ENCODE data around the gene CFAP46. TPM values are rescaled to one million over a fixed set of nuclear protein-coding genes. Genes with fewer than 3 reads are reported as not detected.
"Not testable (repeated sequence)": the region's sequence is repeated elsewhere in the genome, so short reads cannot be mapped to it uniquely, and the experiment has no call there.

Gene CFAP46
- total and polyA plus RNA-seq, 4 donors: 0.33 to 0.59 (median 0.42) TPM

GRCh38 chr10:132802048-132802447 is 140.3 kb downstream of the CFAP46 start:
- no peak for DNase-seq (ENCODE audit: low spot score)
- Histone ChIP-seq H3K4me3 (ENCODE audit: low read depth in 1 of 3, low read length in 3 of 3) (no peak overlapping the region), H3K9ac (ENCODE audit: low read depth in 1 of 2, low read length in 2 of 2) (no peak overlapping the region), H3K27ac (ENCODE audit: low read depth in 1 of 2, low read length in 2 of 2) (no peak overlapping the region), H3K27me3 (ENCODE audit: control insufficient read depth in 4 of 4, insufficient read depth in 4 of 4, low read length in 3 of 4) (no peaks in the 10 kb centered on the region), H3K4me1 (ENCODE audit: control insufficient read depth in 4 of 4, insufficient read depth in 4 of 4, low read length in 3 of 4) (no peaks in the 10 kb centered on the region), H3K36me3 (ENCODE audit: control insufficient read depth in 4 of 4, insufficient read depth in 3 of 4, low read depth in 1 of 4, low read length in 3 of 4) (no peaks in the 10 kb centered on the region), H3K9me3 (ENCODE audit: control insufficient read depth in 4 of 4, low read length in 3 of 4) (peaks cover 0 to 5% (median 1%) of the 10 kb centered on the region in 4 donors)
- TF ChIP-seq HNF4A (conservative IDR thresholded peaks at IDR 0.05) (no peak), RAD21 (IDR thresholded peaks at IDR 0.05) (no peak), HNF4G (IDR thresholded peaks at IDR 0.05) (no peak), JUND (IDR thresholded peaks at IDR 0.05) (no peak), SP1 (IDR thresholded peaks at IDR 0.05) (no peak)
- WGBS: 88% methylated on average over 8 of the region's 8 CpGs

GRCh38 chr10:132799865-132800264 is 142.5 kb downstream of the CFAP46 start:
- TF ChIP-seq GABPA (IDR thresholded peaks at IDR 0.05 in 1 of 2, conservative IDR thresholded peaks at IDR 0.05 in 1 of 2) (no peak), FOXA1 (IDR thresholded peaks at IDR 0.05) (no peak), JUND (IDR thresholded peaks at IDR 0.05) (no peak), EGR1 (IDR thresholded peaks at IDR 0.05; ENCODE audit: low read depth in 2 of 2) (no peak), MAX (IDR thresholded peaks at IDR 0.05) (no peak), TAF1 (conservative IDR thresholded peaks at IDR 0.05) (no peak)
- H3K9ac ChIP-seq (ENCODE audit: low read depth in 1 of 2, low read length in 2 of 2): no peak overlapping the region
- no peak overlapping the region for H3K27ac ChIP-seq (ENCODE audit: low read depth in 1 of 2, low read length in 2 of 2)
- no peaks in the 10 kb centered on the region for H3K4me1 ChIP-seq (ENCODE audit: control insufficient read depth in 4 of 4, insufficient read depth in 4 of 4, low read length in 3 of 4)
- peaks cover 0 to 5% (median 1%) of the 10 kb centered on the region in 4 donors for H3K9me3 ChIP-seq (ENCODE audit: control insufficient read depth in 4 of 4, low read length in 3 of 4)
- H3K36me3 ChIP-seq (ENCODE audit: control insufficient read depth in 4 of 4, insufficient read depth in 3 of 4, low read depth in 1 of 4, low read length in 3 of 4): no peaks in the 10 kb centered on the region
- WGBS: 94% methylated on average over 11 of the region's 11 CpGs
- H3K4me3 ChIP-seq (ENCODE audit: low read depth in 1 of 3, low read length in 3 of 3): no peak overlapping the region
- no peak for DNase-seq (ENCODE audit: low spot score)
- H3K27me3 ChIP-seq (ENCODE audit: control insufficient read depth in 4 of 4, insufficient read depth in 4 of 4, low read length in 3 of 4): peaks cover 0 to 3% (median 0%) of the 10 kb centered on the region in 4 donors

GRCh38 chr10:132798876-132799275 is 143.5 kb downstream of the CFAP46 start:
- no peaks in the 10 kb centered on the region for H3K4me1 ChIP-seq (ENCODE audit: control insufficient read depth in 4 of 4, insufficient read depth in 4 of 4, low read length in 3 of 4)
- DNase-seq (ENCODE audit: low spot score): no peak
- WGBS: 91% methylated on average over 15 of the region's 15 CpGs
- TF ChIP-seq EGR1 (IDR thresholded peaks at IDR 0.05; ENCODE audit: low read depth in 2 of 2): no peak
- H3K27me3 ChIP-seq (ENCODE audit: control insufficient read depth in 4 of 4, insufficient read depth in 4 of 4, low read length in 3 of 4): peaks cover 0 to 3% (median 0%) of the 10 kb centered on the region in 4 donors
- no peak overlapping the region for H3K4me3 ChIP-seq (ENCODE audit: low read depth in 1 of 3, low read length in 3 of 3)
- no peak overlapping the region for H3K9ac ChIP-seq (ENCODE audit: low read depth in 1 of 2, low read length in 2 of 2)
- H3K9me3 ChIP-seq (ENCODE audit: control insufficient read depth in 4 of 4, low read length in 3 of 4): peaks cover 0 to 5% (median 1%) of the 10 kb centered on the region in 4 donors
- no peaks in the 10 kb centered on the region for H3K36me3 ChIP-seq (ENCODE audit: control insufficient read depth in 4 of 4, insufficient read depth in 3 of 4, low read depth in 1 of 4, low read length in 3 of 4)
- no peak overlapping the region for H3K27ac ChIP-seq (ENCODE audit: low read depth in 1 of 2, low read length in 2 of 2)

- 88% methylated on average over 21 of the region's 21 CpGs for WGBS
- Histone ChIP-seq H3K27ac (ENCODE audit: low read depth in 1 of 2, low read length in 2 of 2) (no peak overlapping the region), H3K9me3 (ENCODE audit: control insufficient read depth in 4 of 4, low read length in 3 of 4) (peaks cover 0 to 5% (median 1%) of the 10 kb centered on the region in 4 donors), H3K4me3 (ENCODE audit: low read depth in 1 of 3, low read length in 3 of 3) (no peak overlapping the region), H3K9ac (ENCODE audit: low read depth in 1 of 2, low read length in 2 of 2) (no peak overlapping the region), H3K4me1 (ENCODE audit: control insufficient read depth in 4 of 4, insufficient read depth in 4 of 4, low read length in 3 of 4) (no peaks in the 10 kb centered on the region), H3K27me3 (ENCODE audit: control insufficient read depth in 4 of 4, insufficient read depth in 4 of 4, low read length in 3 of 4) (peaks cover 0 to 3% (median 0%) of the 10 kb centered on the region in 4 donors), H3K36me3 (ENCODE audit: control insufficient read depth in 4 of 4, insufficient read depth in 3 of 4, low read depth in 1 of 4, low read length in 3 of 4) (no peaks in the 10 kb centered on the region)
- no peak for DNase-seq (ENCODE audit: low spot score)
- TF ChIP-seq ZBTB33 (IDR thresholded peaks at IDR 0.05) (no peak), NR2F2 (IDR thresholded peaks at IDR 0.05) (no peak), GABPA (IDR thresholded peaks at IDR 0.05 in 1 of 2, conservative IDR thresholded peaks at IDR 0.05 in 1 of 2) (no peak), SP1 (IDR thresholded peaks at IDR 0.05) (no peak), RXRA (IDR thresholded peaks at IDR 0.05) (no peak), MAX (IDR thresholded peaks at IDR 0.05) (no peak), FOXA2 (IDR thresholded peaks at IDR 0.05) (no peak), EGR1 (IDR thresholded peaks at IDR 0.05; ENCODE audit: low read depth in 2 of 2) (no peak), ATF3 (IDR thresholded peaks at IDR 0.05) (no peak)
Measured at GRCh38 chr10:132798403-132798802, 144.0 kb downstream of the CFAP46 start.

- not testable (repeated sequence) for H3K27me3 ChIP-seq (ENCODE audit: control insufficient read depth in 4 of 4, insufficient read depth in 4 of 4, low read length in 3 of 4); H3K9ac ChIP-seq (ENCODE audit: low read depth in 1 of 2, low read length in 2 of 2); H3K27ac ChIP-seq (ENCODE audit: low read depth in 1 of 2, low read length in 2 of 2); H3K9me3 ChIP-seq (ENCODE audit: control insufficient read depth in 4 of 4, low read length in 3 of 4); H3K36me3 ChIP-seq (ENCODE audit: control insufficient read depth in 4 of 4, insufficient read depth in 3 of 4, low read depth in 1 of 4, low read length in 3 of 4); DNase-seq (ENCODE audit: low spot score); H3K4me1 ChIP-seq (ENCODE audit: control insufficient read depth in 4 of 4, insufficient read depth in 4 of 4, low read length in 3 of 4); H3K4me3 ChIP-seq (ENCODE audit: low read depth in 1 of 3, low read length in 3 of 3)
- 90% methylated on average over 32 of the region's 32 CpGs for WGBS
Measured at GRCh38 chr10:132797986-132798385, 144.4 kb downstream of the CFAP46 start.

Data from liver (tissue), 9 donors.